ENCODE measurements around the gene FXYD2. TPM values are rescaled to one million over a fixed set of nuclear protein-coding genes. Genes with fewer than 3 reads are reported as not detected.
A peak's percentile ranks its signal among the peaks of the same experiment; 100 is the strongest.
"Not testable (repeated sequence)": the region's sequence is repeated elsewhere in the genome, so short reads cannot be mapped to it uniquely, and the experiment has no call there.

Gene FXYD2
- total RNA-seq, 6 experiments from 2014 or later, result 9.3 to 13.7 (median 11.4) TPM

DNA sequence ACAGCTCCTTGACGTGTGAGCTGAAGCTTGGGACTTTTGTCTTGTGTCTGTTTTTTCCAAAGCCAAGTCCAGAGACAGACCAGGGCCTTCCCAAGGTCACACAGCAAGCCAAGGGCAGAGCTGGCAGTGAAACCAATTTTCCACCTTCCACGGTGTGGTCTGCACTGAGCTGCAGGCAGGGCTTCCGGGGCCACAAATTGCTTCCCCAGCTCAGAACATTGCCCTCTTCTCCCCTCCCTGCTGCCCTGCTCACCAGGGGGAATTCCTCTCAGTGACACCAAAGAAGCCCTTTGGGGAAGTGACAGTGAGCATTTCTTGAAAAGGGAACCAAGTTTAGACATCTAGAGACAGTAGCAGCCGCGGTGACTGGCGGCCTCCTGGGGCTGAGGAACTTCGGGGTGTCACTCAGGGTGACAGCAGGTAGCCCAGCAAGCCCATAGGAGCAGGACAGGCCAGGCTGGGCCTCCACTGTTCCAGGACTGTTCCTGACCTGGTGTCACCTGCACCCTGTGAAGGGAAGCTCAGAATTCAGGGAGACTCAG, 9.2 kb downstream of the FXYD2 start:
- 24% methylated on average over 3 of the region's 7 CpGs for WGBS (ENCODE audit: insufficient coverage, low coverage, low lambda C conversion rate, missing lambda C conversion rate)
- Histone ChIP-seq H3K36me3 (no peaks in the 10 kb centered on the region), H3K9me3 (no peaks in the 10 kb centered on the region), H3K4me3 (no peak overlapping the region), H3K27ac (peak overlapping the region in 2 of 3 donors; percentile 16 to 24), H3K27me3 (no peaks in the 10 kb centered on the region), H3K4me1 (no peaks in the 10 kb centered on the region)
- DNase-seq (peak in 1 of 3 donors; percentile 67), ATAC-seq (peak; percentile 45 to 61 (median 48))
- TF ChIP-seq, protein P1, sequence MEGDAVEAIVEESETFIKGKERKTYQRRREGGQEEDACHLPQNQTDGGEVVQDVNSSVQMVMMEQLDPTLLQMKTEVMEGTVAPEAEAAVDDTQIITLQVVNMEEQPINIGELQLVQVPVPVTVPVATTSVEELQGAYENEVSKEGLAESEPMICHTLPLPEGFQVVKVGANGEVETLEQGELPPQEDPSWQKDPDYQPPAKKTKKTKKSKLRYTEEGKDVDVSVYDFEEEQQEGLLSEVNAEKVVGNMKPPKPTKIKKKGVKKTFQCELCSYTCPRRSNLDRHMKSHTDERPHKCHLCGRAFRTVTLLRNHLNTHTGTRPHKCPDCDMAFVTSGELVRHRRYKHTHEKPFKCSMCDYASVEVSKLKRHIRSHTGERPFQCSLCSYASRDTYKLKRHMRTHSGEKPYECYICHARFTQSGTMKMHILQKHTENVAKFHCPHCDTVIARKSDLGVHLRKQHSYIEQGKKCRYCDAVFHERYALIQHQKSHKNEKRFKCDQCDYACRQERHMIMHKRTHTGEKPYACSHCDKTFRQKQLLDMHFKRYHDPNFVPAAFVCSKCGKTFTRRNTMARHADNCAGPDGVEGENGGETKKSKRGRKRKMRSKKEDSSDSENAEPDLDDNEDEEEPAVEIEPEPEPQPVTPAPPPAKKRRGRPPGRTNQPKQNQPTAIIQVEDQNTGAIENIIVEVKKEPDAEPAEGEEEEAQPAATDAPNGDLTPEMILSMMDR (IDR thresholded peaks at IDR 0.05), result no peak
- TF ChIP-seq POLR2A (IDR thresholded peaks at IDR 0.05), result no peak
- intact Hi-C loops (cut with DNase I), result loop anchor here in 1 of 2 donors (5.0 kb wide), 1 partner anchor 373 kb away; no protein-coding TSS in a partner anchor

DNA sequence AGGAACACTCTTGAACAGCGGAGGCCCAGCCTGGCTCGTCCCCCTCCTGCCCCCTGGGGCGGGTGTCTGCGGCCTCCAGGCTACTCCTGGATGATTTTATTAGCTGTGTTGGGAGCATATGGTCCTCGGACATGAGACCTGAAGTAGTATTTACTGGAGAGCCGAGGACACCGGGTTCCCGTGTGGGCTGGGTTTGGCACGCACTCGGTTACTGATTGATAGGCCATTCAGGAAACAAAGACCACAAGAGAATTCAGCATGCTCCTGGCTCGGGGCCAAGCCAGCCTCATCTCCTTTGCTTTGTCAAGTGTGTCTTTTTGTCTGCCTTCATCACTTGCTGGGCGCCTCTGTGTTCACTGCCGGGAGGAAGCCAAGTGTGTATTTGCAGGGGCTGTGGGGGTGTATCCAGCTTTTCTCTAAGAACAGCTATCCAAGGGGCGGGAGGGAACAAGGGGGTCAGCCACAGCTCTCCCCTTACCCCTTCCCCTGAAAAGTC, 9.7 kb downstream of the FXYD2 start:
- no peak overlapping the region for H3K4me3 ChIP-seq
- no peaks in the 10 kb centered on the region for H3K36me3 ChIP-seq
- H3K27me3 ChIP-seq, result no peaks in the 10 kb centered on the region
- TF ChIP-seq, protein P1 (IDR thresholded peaks at IDR 0.05), result no peak
- TF ChIP-seq POLR2A (IDR thresholded peaks at IDR 0.05), result no peak
- peak in 3 of 4 donors; percentile 6 to 34 (median 34) for ATAC-seq
- DNase-seq, result peak in 2 of 3 donors; percentile 55 to 67
- WGBS (ENCODE audit: insufficient coverage, low coverage, low lambda C conversion rate, missing lambda C conversion rate), result 14% methylated on average over 5 of the region's 14 CpGs
- intact Hi-C loops (cut with DNase I), result loop anchor here in 1 of 2 donors (5.0 kb wide), 1 partner anchor 373 kb away; no protein-coding TSS in a partner anchor
- no peaks in the 10 kb centered on the region for H3K4me1 ChIP-seq
- H3K27ac ChIP-seq, result peak overlapping the region in 1 of 3 donors; percentile 24
- no peaks in the 10 kb centered on the region for H3K9me3 ChIP-seq

DNA sequence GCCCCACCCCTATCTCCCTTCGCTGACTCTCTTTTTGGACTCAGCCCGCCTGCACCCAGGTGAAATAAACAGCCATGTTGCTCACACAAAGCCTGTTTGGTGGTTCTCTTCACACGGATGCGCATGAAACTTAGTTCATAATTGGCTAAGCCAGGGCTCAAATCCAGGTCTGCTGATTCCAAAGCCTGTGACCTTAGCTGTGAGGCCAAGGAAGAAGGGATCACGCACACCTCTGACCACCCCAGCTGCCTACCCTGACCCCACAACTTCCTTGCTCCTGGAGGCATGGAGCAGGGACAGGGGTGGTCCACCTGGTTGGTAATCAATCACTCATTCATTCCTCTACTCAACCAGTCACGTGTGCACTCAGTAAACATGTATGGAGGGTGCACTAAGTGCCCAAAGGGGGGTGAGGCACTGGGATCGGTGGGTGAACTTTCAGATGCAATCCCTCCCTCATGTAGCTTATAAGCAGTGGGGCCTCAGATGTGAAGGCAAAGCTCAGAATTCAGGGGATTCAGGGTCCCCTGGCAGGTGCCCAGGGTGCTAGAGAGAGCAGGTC, 10.3 kb downstream of the FXYD2 start:
- 87% methylated on average over 6 of the region's 7 CpGs for WGBS (ENCODE audit: insufficient coverage, low coverage, low lambda C conversion rate, missing lambda C conversion rate)
- H3K36me3 ChIP-seq, result no peaks in the 10 kb centered on the region
- TF ChIP-seq, protein P1 (IDR thresholded peaks at IDR 0.05), result no peak
- no peak for DNase-seq
- ATAC-seq, result peak in 1 of 4 donors; percentile 4
- no peak overlapping the region for H3K4me3 ChIP-seq
- intact Hi-C loops (cut with DNase I), result no loop called here
- H3K4me1 ChIP-seq, result no peaks in the 10 kb centered on the region
- H3K27me3 ChIP-seq, result no peaks in the 10 kb centered on the region
- no peak overlapping the region for H3K27ac ChIP-seq
- H3K9me3 ChIP-seq, result no peaks in the 10 kb centered on the region

DNA sequence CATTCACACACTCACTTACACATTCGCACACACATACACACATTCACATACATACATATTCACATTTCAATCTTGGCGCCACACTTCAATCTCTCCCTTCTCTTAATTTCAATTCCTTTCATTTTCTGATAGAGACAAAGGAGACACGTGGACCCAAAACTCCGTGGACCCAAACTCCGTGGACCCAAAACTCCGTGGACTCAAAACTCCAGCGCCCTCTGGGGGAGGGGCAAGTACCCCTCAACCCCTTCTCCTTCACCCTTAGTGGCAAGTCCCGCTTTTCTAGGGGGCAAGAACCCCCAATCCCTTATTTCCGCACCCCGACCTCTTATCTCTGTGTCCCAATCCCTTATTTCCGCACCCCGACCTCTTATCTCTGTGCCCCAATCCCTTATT, 14.5 kb downstream of the FXYD2 start:
- not testable (repeated sequence) for H3K4me1 ChIP-seq

More for the DNA sequence above, 14.5 kb downstream of the FXYD2 start:
- DNase-seq; H3K36me3 ChIP-seq; H3K27me3 ChIP-seq; H3K4me3 ChIP-seq; ATAC-seq; H3K27ac ChIP-seq; H3K9me3 ChIP-seq; intact Hi-C loops (cut with DNase I): not testable (repeated sequence)
- 87% methylated on average over 7 of the region's 12 CpGs for WGBS (ENCODE audit: insufficient coverage, low coverage, low lambda C conversion rate, missing lambda C conversion rate)

Data from right lobe of liver (tissue), 6 donors.